GM21367 (cell line): ENCODE measurements around the gene TFAM.

ENCODE experiments used
- ATAC-seq: cut with Tn5 transposase; IDR thresholded peaks from one replicate; pipeline ENCODE4 v1.9.1; 2021; ENCODE audit not compliant: unreplicated experiment

Gene TFAM

GRCh38 chr10:58433066-58433465 lies 47.9 kb downstream of the TFAM start:
- ATAC-seq, result no peak

GRCh38 chr10:58433571-58433970 lies 48.4 kb downstream of the TFAM start:
- ATAC-seq, result no peak

GRCh38 chr10:58435297-58435985 lies 50.2 kb downstream of the TFAM start:
- no peak for ATAC-seq

- no peak for ATAC-seq
Measured at GRCh38 chr10:58436071-58436470, 50.9 kb downstream of the TFAM start.

- ATAC-seq, result no peak
Measured at GRCh38 chr10:58438340-58438871, 53.2 kb downstream of the TFAM start.

GRCh38 chr10:58438986-58439385 lies 53.8 kb downstream of the TFAM start:
- ATAC-seq, result no peak

GRCh38 chr10:58439632-58440364 lies 54.6 kb downstream of the TFAM start:
- no peak for ATAC-seq

GRCh38 chr10:58440484-58440883 lies 55.3 kb downstream of the TFAM start:
- no peak for ATAC-seq

GRCh38 chr10:58444321-58444720 lies 59.1 kb downstream of the TFAM start:
- no peak for ATAC-seq

GRCh38 chr10:58444876-58445275 lies 59.7 kb downstream of the TFAM start:
- ATAC-seq, result no peak

- ATAC-seq, result no peak
Measured at GRCh38 chr10:58448121-58448935, 63.1 kb downstream of the TFAM start.
